Stimulated activated CD4-positive, alpha-beta T cell treated with anti-CD3 and anti-CD28 coated beads, Interleukin-15, amount 100 ng/mL, for 1 hour (primary cell): ENCODE results near the gene TMEM131.

ENCODE experiments used
- DNase-seq, 2 donors: peaks; one replicate each; pipeline ENCODE4 v3.0.0-alpha.2; 2020; ENCODE audit warnings: low read depth in 1 of 2, low spot score in 1 of 2

Gene TMEM131

GRCh38 chr2:97741686-97742085, 254.1 kb downstream of the TMEM131 start:
- DNase-seq, result no peak

GRCh38 chr2:97741251-97741650, 254.5 kb downstream of the TMEM131 start:
- DNase-seq, result no peak

DNA sequence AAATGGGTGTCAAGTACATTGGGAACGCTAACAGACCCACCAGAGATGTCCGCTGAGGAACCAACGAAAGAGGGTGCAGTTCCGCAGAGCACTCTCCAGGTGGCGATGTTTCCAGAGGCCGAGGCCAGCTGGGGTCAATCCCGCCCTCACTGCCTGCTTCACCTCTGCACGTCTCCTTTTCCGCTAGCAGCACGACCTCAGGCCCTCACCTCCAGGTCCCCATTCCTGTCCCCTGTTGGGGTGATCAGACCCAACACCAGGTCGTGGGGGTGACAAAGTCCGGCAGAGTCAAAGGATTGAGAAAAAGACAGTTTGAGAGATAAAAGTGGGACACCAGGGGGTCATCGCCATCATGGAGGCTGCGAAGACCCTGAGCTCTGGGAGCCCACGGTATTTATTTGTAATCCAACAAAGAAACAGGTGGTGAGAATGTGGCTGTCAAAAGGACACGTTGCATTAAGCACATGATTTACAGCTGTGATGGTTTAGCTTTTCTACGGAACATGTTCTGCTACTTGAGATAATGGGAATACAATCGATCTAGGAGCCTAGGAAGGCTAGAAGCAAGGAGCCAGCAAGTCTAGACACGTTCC, 255.1 kb downstream of the TMEM131 start:
- DNase-seq, result no peak

- DNase-seq, result no peak
Measured at GRCh38 chr2:97739893-97740245, 255.9 kb downstream of the TMEM131 start.

DNA sequence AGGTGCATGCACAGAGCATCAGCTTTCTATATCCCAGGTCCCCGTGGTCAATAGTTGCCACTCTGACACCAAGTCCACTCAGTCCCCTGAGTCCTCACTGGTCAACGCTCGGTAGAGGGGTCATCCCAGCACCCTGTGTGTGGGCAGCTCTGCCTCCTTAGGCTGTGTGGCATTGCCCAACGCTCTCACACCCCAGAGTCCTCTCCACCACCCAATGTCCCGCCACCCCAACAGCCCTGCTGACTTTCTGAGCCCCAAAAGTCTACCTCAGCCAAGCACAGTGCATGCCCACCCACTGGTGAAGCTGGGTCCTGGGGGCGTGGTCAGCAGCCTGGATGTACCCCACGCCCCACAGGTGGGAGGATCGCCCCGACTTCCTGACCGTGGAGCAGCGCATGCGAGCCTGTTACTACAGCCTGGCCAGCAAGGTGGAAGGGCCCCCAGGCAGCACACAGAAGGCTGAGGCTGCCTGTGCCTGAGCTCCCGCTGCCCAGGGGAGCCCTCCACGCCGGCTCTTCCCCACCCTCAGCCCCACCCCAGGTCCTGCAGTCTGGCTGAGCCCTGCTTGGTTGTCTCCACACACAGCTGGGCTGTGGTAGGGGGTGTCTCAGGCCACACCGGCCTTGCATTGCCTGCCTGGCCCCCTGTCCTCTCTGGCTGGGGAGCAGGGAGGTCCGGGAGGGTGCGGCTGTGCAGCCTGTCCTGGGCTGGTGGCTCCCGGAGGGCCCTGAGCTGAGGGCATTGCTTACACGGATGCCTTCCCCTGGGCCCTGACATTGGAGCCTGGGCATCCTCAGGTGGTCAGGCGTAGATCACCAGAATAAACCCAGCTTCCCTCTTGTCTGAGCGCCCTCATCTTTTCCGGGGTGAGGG, 256.5 kb downstream of the TMEM131 start:
- DNase-seq, result no peak

- no peak for DNase-seq
Measured at GRCh38 chr2:97738179-97739019, 257.3 kb downstream of the TMEM131 start.

GRCh38 chr2:97737421-97738178, 258.1 kb downstream of the TMEM131 start:
- no peak for DNase-seq

- no peak for DNase-seq
Measured at GRCh38 chr2:97736608-97737330, 259.0 kb downstream of the TMEM131 start.

DNA sequence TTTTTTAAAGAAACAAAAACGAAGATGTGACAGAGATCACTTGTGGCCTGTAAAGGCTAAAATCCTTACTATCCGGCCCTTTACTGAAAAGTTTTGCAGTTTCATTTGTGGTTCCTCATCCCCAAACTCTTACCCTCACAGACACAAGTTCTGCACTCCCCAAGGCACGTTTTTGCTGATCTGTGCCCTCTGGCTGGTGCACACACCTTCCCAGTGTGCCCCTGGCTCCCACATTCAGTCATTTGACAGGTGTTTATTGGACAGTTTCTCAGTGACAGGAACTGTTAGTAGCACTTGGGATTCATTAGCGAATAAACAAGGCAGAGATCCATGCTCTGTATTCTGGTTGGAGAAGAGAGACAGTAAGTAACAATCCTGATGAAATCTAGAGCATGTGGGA, 259.6 kb downstream of the TMEM131 start:
- no peak for DNase-seq

DNA sequence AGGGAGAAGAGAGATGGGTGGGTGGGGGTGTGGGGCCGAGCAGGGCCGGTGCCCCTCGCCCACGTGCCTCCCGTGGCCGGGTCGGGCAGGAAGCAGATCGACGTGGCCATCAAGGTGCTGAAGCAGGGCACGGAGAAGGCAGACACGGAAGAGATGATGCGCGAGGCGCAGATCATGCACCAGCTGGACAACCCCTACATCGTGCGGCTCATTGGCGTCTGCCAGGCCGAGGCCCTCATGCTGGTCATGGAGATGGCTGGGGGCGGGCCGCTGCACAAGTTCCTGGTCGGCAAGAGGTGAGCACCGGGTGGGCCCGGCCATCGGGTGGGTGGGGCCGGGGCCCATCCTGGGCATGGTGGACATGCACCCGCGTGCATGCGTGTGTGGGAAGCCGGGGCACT, 260.6 kb downstream of the TMEM131 start:
- DNase-seq, result no peak

- DNase-seq, result no peak
Measured at GRCh38 chr2:97734061-97735051, 261.4 kb downstream of the TMEM131 start.

- DNase-seq, result no peak
Measured at GRCh38 chr2:97733341-97734035, 262.3 kb downstream of the TMEM131 start.

DNA sequence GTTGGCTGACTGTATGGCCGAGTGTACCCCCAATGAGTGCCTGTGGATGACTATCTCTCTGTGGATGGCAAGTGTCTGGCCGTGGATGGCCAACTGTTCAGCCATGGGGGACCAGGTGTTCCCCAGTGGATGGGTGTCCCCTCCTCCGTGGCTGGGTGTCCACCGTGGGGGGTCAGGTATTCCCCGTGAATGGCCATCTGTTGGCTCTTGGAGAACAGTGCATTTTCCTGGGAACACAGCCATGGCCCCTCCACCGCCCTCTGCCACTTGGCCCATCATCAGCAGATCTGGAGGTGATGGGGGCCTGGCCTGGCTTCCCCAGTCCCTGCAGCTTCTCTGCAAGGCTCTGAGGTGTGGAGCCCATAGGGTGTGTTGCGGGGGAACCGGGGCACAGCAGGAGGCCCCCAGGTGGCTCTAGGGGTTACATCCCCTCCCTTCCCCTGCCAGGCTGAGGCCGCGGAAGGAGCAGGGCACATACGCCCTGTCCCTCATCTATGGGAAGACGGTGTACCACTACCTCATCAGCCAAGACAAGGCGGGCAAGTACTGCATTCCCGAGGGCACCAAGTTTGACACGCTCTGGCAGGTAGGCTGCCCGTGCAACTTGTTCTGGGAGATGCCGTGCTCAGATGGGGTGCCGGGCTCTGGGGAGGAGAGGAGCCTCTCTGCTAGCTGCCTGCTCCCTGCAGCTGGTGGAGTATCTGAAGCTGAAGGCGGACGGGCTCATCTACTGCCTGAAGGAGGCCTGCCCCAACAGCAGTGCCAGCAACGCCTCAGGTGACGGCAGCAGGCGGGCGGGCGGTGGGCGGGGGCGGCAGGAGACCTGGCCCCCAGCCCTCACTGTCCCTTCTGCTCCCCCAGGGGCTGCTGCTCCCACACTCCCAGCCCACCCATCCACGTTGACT, 263.1 kb downstream of the TMEM131 start:
- no peak for DNase-seq

- DNase-seq, result no peak
Measured at GRCh38 chr2:97731274-97732020, 264.3 kb downstream of the TMEM131 start.

DNA sequence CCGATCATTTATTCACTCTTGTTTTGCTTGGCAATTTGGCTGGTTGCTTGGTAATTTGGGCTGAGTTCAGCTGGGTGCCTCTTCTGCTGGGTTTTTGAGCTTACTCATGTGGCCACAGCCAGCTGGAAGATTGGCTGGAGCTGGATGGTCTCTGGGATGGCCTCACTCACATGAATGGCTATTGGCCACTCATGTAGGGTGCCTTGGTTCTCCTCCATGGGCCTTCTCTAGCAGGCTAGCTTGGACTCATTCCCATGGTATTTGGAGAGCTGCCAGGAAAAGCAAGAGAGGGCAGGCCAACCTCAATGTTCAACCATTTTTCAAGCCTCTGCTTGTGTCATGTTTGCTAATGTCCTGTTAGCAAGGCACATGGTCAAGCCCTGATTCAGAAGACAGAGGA, 265.5 kb downstream of the TMEM131 start:
- no peak for DNase-seq

DNA sequence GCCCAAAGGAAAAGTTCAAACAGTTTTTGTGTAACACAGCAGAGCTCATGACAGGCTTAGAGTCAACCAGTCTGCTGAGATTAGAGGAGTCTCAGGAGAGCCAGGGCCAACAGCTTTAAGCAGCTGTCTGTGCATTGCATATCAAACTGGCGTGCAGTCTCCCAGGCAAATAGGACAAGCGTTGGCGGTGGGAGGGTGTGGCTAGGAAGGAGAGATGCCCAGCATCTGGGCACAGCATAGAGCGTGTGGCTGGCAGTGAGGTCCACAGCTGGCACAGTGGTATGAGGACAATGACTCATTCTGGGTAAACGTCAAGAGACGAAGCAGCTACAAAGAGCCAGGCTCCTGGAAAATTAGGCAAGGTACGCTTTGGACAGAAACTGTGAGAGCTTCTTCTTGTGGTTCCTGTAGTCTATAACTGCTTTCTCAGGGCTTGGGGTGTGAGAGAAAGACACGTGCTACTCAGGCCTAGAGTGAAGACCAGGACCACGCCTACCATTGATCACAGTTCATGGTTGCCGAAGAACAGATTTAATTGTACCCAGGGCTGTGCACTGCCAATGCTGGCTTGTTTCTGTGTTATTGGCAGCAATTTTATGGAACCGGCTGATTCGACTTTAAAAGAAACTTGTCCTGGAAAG, 267.5 kb downstream of the TMEM131 start:
- DNase-seq, result no peak
